Measurements from ENCODE around the gene CDKN1C. TPM values are rescaled to one million over a fixed set of nuclear protein-coding genes. Genes with fewer than 3 reads are reported as not detected.

The CDKN1C gene
- total and polyA plus RNA-seq, 4 donors = 2.6 to 10.2 (median 3.5) TPM

- Histone ChIP-seq H3K4me3 (ENCODE audit: low read depth in 1 of 3, low read length in 3 of 3) (peak overlapping the region; percentile 65 to 75 (median 66)), H3K36me3 (ENCODE audit: control insufficient read depth in 4 of 4, insufficient read depth in 3 of 4, low read depth in 1 of 4, low read length in 3 of 4) (no peaks in the 10 kb centered on the region), H3K9me3 (ENCODE audit: control insufficient read depth in 4 of 4, low read length in 3 of 4) (no peaks in the 10 kb centered on the region), H3K27ac (ENCODE audit: low read depth in 1 of 2, low read length in 2 of 2) (peak overlapping the region; percentile 57 to 63), H3K27me3 (ENCODE audit: control insufficient read depth in 4 of 4, insufficient read depth in 4 of 4, low read length in 3 of 4) (no peaks in the 10 kb centered on the region), H3K9ac (ENCODE audit: low read depth in 1 of 2, low read length in 2 of 2) (peak overlapping the region in 1 of 2 donors; percentile 13), H3K4me1 (ENCODE audit: control insufficient read depth in 4 of 4, insufficient read depth in 4 of 4, low read length in 3 of 4) (peaks cover 0 to 8% (median 6%) of the 10 kb centered on the region in 4 donors)
- WGBS = 3% methylated on average over 80 of the region's 80 CpGs
- TF ChIP-seq GABPA (IDR thresholded peaks at IDR 0.05 in 1 of 2, conservative IDR thresholded peaks at IDR 0.05 in 1 of 2) (no peak), HNF4G (IDR thresholded peaks at IDR 0.05) (no peak), JUND (IDR thresholded peaks at IDR 0.05) (no peak), YY1 (IDR thresholded peaks at IDR 0.05) (no peak), FOXA1 (IDR thresholded peaks at IDR 0.05) (no peak), FOXA2 (IDR thresholded peaks at IDR 0.05) (no peak), RAD21 (IDR thresholded peaks at IDR 0.05) (no peak), MAX (IDR thresholded peaks at IDR 0.05) (no peak), NR2F2 (IDR thresholded peaks at IDR 0.05) (no peak), ZBTB33 (IDR thresholded peaks at IDR 0.05) (no peak), HNF4A (conservative IDR thresholded peaks at IDR 0.05) (no peak), RXRA (IDR thresholded peaks at IDR 0.05) (no peak), ATF3 (IDR thresholded peaks at IDR 0.05) (no peak)
- DNase-seq (ENCODE audit: low spot score) = peak; percentile 60
Observed at GRCh38 chr11:2885017-2885677, 428 bp downstream of the CDKN1C start.

GRCh38 chr11:2883979-2884815, 1.4 kb downstream of the CDKN1C start:
- Histone ChIP-seq H3K27ac (ENCODE audit: low read depth in 1 of 2, low read length in 2 of 2) (peak overlapping the region in 1 of 2 donors; percentile 38), H3K4me3 (ENCODE audit: low read depth in 1 of 3, low read length in 3 of 3) (peak overlapping the region in 2 of 3 donors; percentile 17 to 65), H3K9me3 (ENCODE audit: control insufficient read depth in 4 of 4, low read length in 3 of 4) (no peaks in the 10 kb centered on the region), H3K4me1 (ENCODE audit: control insufficient read depth in 4 of 4, insufficient read depth in 4 of 4, low read length in 3 of 4) (peaks cover 0 to 8% (median 6%) of the 10 kb centered on the region in 4 donors), H3K36me3 (ENCODE audit: control insufficient read depth in 4 of 4, insufficient read depth in 3 of 4, low read depth in 1 of 4, low read length in 3 of 4) (no peaks in the 10 kb centered on the region), H3K9ac (ENCODE audit: low read depth in 1 of 2, low read length in 2 of 2) (no peak overlapping the region), H3K27me3 (ENCODE audit: control insufficient read depth in 4 of 4, insufficient read depth in 4 of 4, low read length in 3 of 4) (no peaks in the 10 kb centered on the region)
- DNase-seq (ENCODE audit: low spot score) = no peak
- TF ChIP-seq FOXA1 (IDR thresholded peaks at IDR 0.05) (no peak), SP1 (IDR thresholded peaks at IDR 0.05) (no peak), EGR1 (IDR thresholded peaks at IDR 0.05; ENCODE audit: low read depth in 2 of 2) (no peak), JUND (IDR thresholded peaks at IDR 0.05) (no peak), ATF3 (IDR thresholded peaks at IDR 0.05) (no peak), RAD21 (IDR thresholded peaks at IDR 0.05) (no peak), NR2F2 (IDR thresholded peaks at IDR 0.05) (no peak), FOXA2 (IDR thresholded peaks at IDR 0.05) (no peak), MAX (IDR thresholded peaks at IDR 0.05) (no peak), REST (IDR thresholded peaks at IDR 0.05) (no peak), CTCF (IDR thresholded peaks at IDR 0.05; ENCODE audit: low read depth, low read length, missing input control) (no peak), GABPA (IDR thresholded peaks at IDR 0.05 in 1 of 2, conservative IDR thresholded peaks at IDR 0.05 in 1 of 2) (no peak), HNF4G (IDR thresholded peaks at IDR 0.05) (no peak)
- 7% methylated on average over 119 of the region's 119 CpGs for WGBS

Data from liver (tissue), 9 donors.